H1 (cell line): Measurements from ENCODE around the gene IL24. TPM values are rescaled to one million over a fixed set of nuclear protein-coding genes. Genes with fewer than 3 reads are reported as not detected.
A peak's percentile ranks its signal among the peaks of the same experiment; 100 is the strongest.

Experiments
- CTCF ChIA-PET: fragments of 300-600 bp; sonication (Branson Sonifier 250); formaldehyde crosslinking; loops from one replicate; lab custom pipeline; 2021; ENCODE audit not compliant: partially characterized antibody; lab: Charles Lee
- POLR2A ChIA-PET: fragments of 300-600 bp; sonication (Branson Sonifier 250); formaldehyde crosslinking; loops from one replicate; lab custom pipeline; 2021; ENCODE audit warnings: inconsistent platforms; ENCODE audit not compliant: partially characterized antibody; lab: Charles Lee
- DNase-seq, 2 experiments: peaks; one replicate each; pipeline versions ENCODE4 v3.0.0 to v3.0.0-alpha.2; 2010 to 2022; ENCODE audit warnings: low spot score in 2 of 2, low read depth in 1 of 2, mixed read lengths in 1 of 2
- FAIRE-seq: peaks from 2 replicates; lab custom pipeline; 2011; peaks lifted over from hg19 to GRCh38; lab: Jason Lieb, UNC
- H2AFZ ChIP-seq: 2 replicates; pipeline ENCODE4 v1.8.1; 2012; ENCODE audit warnings: low read length, inconsistent platforms
- H2AK5ac ChIP-seq: 2 replicates; pipeline ENCODE4 v1.6.1; 2013; ENCODE audit warnings: low read depth, low read length
- H2BK120ac ChIP-seq: replicated peaks from 2 replicates; pipeline ENCODE3; 2013; ENCODE audit warnings: low read depth, low read length, inconsistent platforms
- H2BK12ac ChIP-seq: 2 replicates; pipeline ENCODE4 v1.6.1; 2013; ENCODE audit warnings: low read depth, low read length
- H2BK15ac ChIP-seq: 2 replicates; pipeline ENCODE4 v1.6.1; 2013; ENCODE audit warnings: low read length
- H2BK20ac ChIP-seq: 2 replicates; pipeline ENCODE4 v1.6.1; 2013; ENCODE audit warnings: low read length
- H2BK5ac ChIP-seq: 2 replicates; pipeline ENCODE4 v1.6.1; 2013; ENCODE audit warnings: low read depth, low read length
- H3K14ac ChIP-seq: 2 replicates; pipeline ENCODE4 v1.6.1; 2013; ENCODE audit warnings: inconsistent platforms; ENCODE audit not compliant: insufficient read length
- H3K18ac ChIP-seq: 2 replicates; pipeline ENCODE4 v1.6.1; 2013; ENCODE audit warnings: low read length; ENCODE audit errors: extremely low read depth
- H3K23ac ChIP-seq: 2 replicates; pipeline ENCODE4 v1.6.1; 2013; ENCODE audit warnings: inconsistent platforms; ENCODE audit not compliant: insufficient read length
- H3K23me2 ChIP-seq: 2 replicates; pipeline ENCODE4 v1.6.1; 2013; ENCODE audit warnings: low read depth, low read length
- H3K27ac ChIP-seq: 2 replicates; pipeline ENCODE4 v1.6.1; 2011; ENCODE audit warnings: low read depth, low read length, inconsistent platforms
- H3K27me3 ChIP-seq, 4 experiments: replicated peaks in 1 of 4; 1 replicate in 1 of 4; 2 replicates in 3 of 4; pipeline versions ENCODE4 v1.6.1 to v1.8.1; 2011 to 2013; ENCODE audit warnings: low read length in 3 of 4, mild to moderate bottlenecking in 3 of 4, inconsistent platforms in 2 of 4, mixed read lengths in 2 of 4, moderate library complexity in 1 of 4; ENCODE audit not compliant: control insufficient read depth in 3 of 4, insufficient read depth in 3 of 4; ENCODE audit errors: extremely low read depth in 1 of 4
- H3K36me3 ChIP-seq, 4 experiments: 2 replicates each; pipeline versions ENCODE4 v1.6.1 to v1.8.1; 2011 to 2013; ENCODE audit warnings: mild to moderate bottlenecking in 4 of 4, low read length in 3 of 4, moderate library complexity in 2 of 4, control low read depth in 1 of 4, inconsistent platforms in 1 of 4; ENCODE audit not compliant: insufficient read depth in 4 of 4, control insufficient read depth in 2 of 4
- H3K4ac ChIP-seq: replicated peaks from 2 replicates; pipeline ENCODE3; 2013; ENCODE audit warnings: low read length, low read depth, mixed read lengths, inconsistent platforms; ENCODE audit not compliant: insufficient read length
- H3K4me1 ChIP-seq, 4 experiments: replicated peaks in 1 of 4; 1 replicate in 1 of 4; 2 replicates in 3 of 4; pipeline versions ENCODE4 v1.6.1 to v1.8.1; 2011 to 2013; ENCODE audit warnings: low read length in 3 of 4, inconsistent platforms in 2 of 4, mixed read lengths in 1 of 4; ENCODE audit not compliant: insufficient read depth in 4 of 4, control insufficient read depth in 3 of 4
- H3K4me2 ChIP-seq, 2 experiments: 2 replicates each; pipeline versions ENCODE4 v1.6.1 to v1.8.1; 2011 to 2013; ENCODE audit warnings: low read depth in 2 of 2, low read length in 2 of 2, control low read depth in 1 of 2, inconsistent platforms in 1 of 2, mild to moderate bottlenecking in 1 of 2; ENCODE audit not compliant: insufficient read depth in 1 of 2
- H3K4me3 ChIP-seq, 4 experiments: fragments of 200-600, 300-600 bp in 1 of 4; sonication (generic), shearing (Covaris generic), sonication (Bioruptor Twin) in 1 of 4; 2 replicates each; pipeline versions ENCODE4 v1.5.1 to v1.8.1; 2011 to 2016; ENCODE audit warnings: low read length in 4 of 4, low read depth in 3 of 4, control low read depth in 2 of 4, inconsistent platforms in 2 of 4, mild to moderate bottlenecking in 2 of 4, mixed read lengths in 1 of 4, moderate library complexity in 1 of 4; ENCODE audit not compliant: insufficient read depth in 2 of 4; ENCODE audit errors: extremely low read depth in 1 of 4
- H3K56ac ChIP-seq: replicated peaks from 2 replicates; pipeline ENCODE3; 2013; ENCODE audit warnings: low read depth, mild to moderate bottlenecking, mixed read lengths, low read length, inconsistent platforms; ENCODE audit not compliant: insufficient read length
- H3K79me1 ChIP-seq: 2 replicates; pipeline ENCODE4 v1.6.1; 2013; ENCODE audit warnings: low read depth, low read length, control low read depth
- H3K79me2 ChIP-seq, 2 experiments: 2 replicates each; pipeline versions ENCODE4 v1.6.1 to v1.8.1; 2012 to 2013; ENCODE audit warnings: low read length in 2 of 2, mild to moderate bottlenecking in 2 of 2, inconsistent platforms in 1 of 2; ENCODE audit not compliant: insufficient read depth in 2 of 2, control insufficient read depth in 1 of 2
- H3K9ac ChIP-seq, 4 experiments: replicated peaks in 1 of 4; 1 replicate in 1 of 4; 2 replicates in 3 of 4; pipeline versions ENCODE4 v1.6.1 to v1.8.1; 2011 to 2013; ENCODE audit warnings: low read depth in 3 of 4, low read length in 3 of 4, control low read depth in 2 of 4, mild to moderate bottlenecking in 2 of 4, moderate library complexity in 2 of 4, inconsistent platforms in 1 of 4; ENCODE audit errors: extremely low read depth in 1 of 4
- H3K9me3 ChIP-seq, 2 experiments: 2 replicates each; pipeline versions ENCODE4 v1.6.1 to v1.8.1; 2012 to 2013; ENCODE audit warnings: mild to moderate bottlenecking in 2 of 2, moderate library complexity in 2 of 2, control low read depth in 1 of 2, inconsistent platforms in 1 of 2, low read depth in 1 of 2, low read length in 1 of 2, mixed read lengths in 1 of 2; ENCODE audit not compliant: insufficient read depth in 2 of 2
- H4K20me1 ChIP-seq, 2 experiments: replicated peaks in 1 of 2; 2 replicates each; pipeline versions ENCODE3 to v1.8.1; 2011 to 2013; ENCODE audit warnings: inconsistent platforms in 2 of 2, low read length in 2 of 2, mild to moderate bottlenecking in 1 of 2; ENCODE audit not compliant: insufficient read depth in 2 of 2, control insufficient read depth in 1 of 2
- H4K5ac ChIP-seq: 2 replicates; pipeline ENCODE4 v1.6.1; 2013; ENCODE audit warnings: low read length, low read depth, mixed read lengths, inconsistent platforms; ENCODE audit not compliant: insufficient read length
- H4K8ac ChIP-seq: 2 replicates; pipeline ENCODE4 v1.8.0; 2013; ENCODE audit warnings: mild to moderate bottlenecking, moderate library complexity, low read length, inconsistent platforms; ENCODE audit not compliant: insufficient read depth; ENCODE audit errors: extremely low read depth
- H4K91ac ChIP-seq: replicated peaks from 2 replicates; pipeline ENCODE3; 2013; ENCODE audit warnings: low read length, mixed read lengths, inconsistent platforms; ENCODE audit not compliant: insufficient read length
- CHD2 ChIP-seq: IDR thresholded peaks from 2 replicates; pipeline ENCODE4 v1.6.1; 2012; ENCODE audit warnings: low read length, improper control_type of control experiment
- RAD21 ChIP-seq, 2 experiments: IDR thresholded peaks in 1 of 2; conservative IDR thresholded peaks in 1 of 2; 2 replicates each; pipeline ENCODE4 v1.6.1; 2011; ENCODE audit warnings: low read depth in 2 of 2, low read length in 2 of 2, improper control_type of control experiment in 1 of 2, inconsistent platforms in 1 of 2, mild to moderate bottlenecking in 1 of 2, moderate library complexity in 1 of 2
- TAF1 ChIP-seq: IDR thresholded peaks from 2 replicates; pipeline ENCODE4 v1.6.1; 2011; ENCODE audit warnings: mild to moderate bottlenecking, low read depth, low read length
- YY1 ChIP-seq: IDR thresholded peaks from 2 replicates; pipeline ENCODE4 v1.6.1; 2011; ENCODE audit warnings: low read depth, mild to moderate bottlenecking, low read length
- WGBS, 2 experiments: shearing (Covaris generic) in 1 of 2; methylation state at CpG; one replicate each; pipeline versions ENCODE4 v1.1.6 to v1.1.7; 2013 to 2015; ENCODE audit warnings: low lambda C conversion rate in 2 of 2, mixed read lengths in 2 of 2, inconsistent platforms in 1 of 2, low coverage in 1 of 2, missing lambda C conversion rate in 1 of 2; ENCODE audit not compliant: insufficient replicate concordance in 2 of 2, insufficient coverage in 1 of 2, insufficient read length in 1 of 2; ENCODE audit errors: extremely low coverage in 1 of 2, missing lambda C conversion rate in 1 of 2; 5-methylcytosine and 5-hydroxymethylcytosine counted together
- polyA plus RNA-seq, 7 experiments: library from polyadenylated mRNA; depleted of rRNA in 3 of 7; stranded (reverse) in 5 of 7; unstranded in 2 of 7; fragments of >200 nt in 5 of 7; fragments of 200-250 nt in 2 of 7; gene quantifications; 1 replicate in 5 of 7; 2 replicates in 1 of 7; 4 replicates in 1 of 7; pipeline versions ENCODE4 v1.2.1 to v1.2.3, GENCODE V29; 2011 to 2013; ENCODE audit warnings: missing spikeins in 2 of 7, mixed read lengths in 2 of 7
- total RNA-seq: library from RNA; stranded (reverse); fragmentation: NEBNext Ultra II Directional; extraction: Animal tissue kit (Norgen Biotek cat#: 25700); gene quantifications from 2 replicates; pipeline ENCODE4 v1.2.1, GENCODE V29; 2021
- TF ChIP-seq, protein P1 (sequence below): IDR thresholded peaks from 2 replicates; pipeline ENCODE4 v1.6.1; 2011; ENCODE audit warnings: low read depth, mild to moderate bottlenecking, low read length; ENCODE audit not compliant: insufficient read depth
- TF ChIP-seq, protein P2 (sequence below), 3 experiments: IDR thresholded peaks; 1 replicate in 2 of 3; 2 replicates in 1 of 3; pipeline versions ENCODE4 v1.5.1 to v1.6.1; 2011; ENCODE audit warnings: low read length in 3 of 3, mild to moderate bottlenecking in 3 of 3, inconsistent platforms in 2 of 3, low read depth in 1 of 3, moderate library complexity in 1 of 3; ENCODE audit not compliant: insufficient read depth in 1 of 3; ENCODE audit errors: control extremely low read depth in 1 of 3

IL24 gene
- total and polyA plus RNA-seq, 2 of the 8 experiments (the other 6 are each of a cell fraction or from before 2014, with no cell fraction given) = not detected

DNA sequence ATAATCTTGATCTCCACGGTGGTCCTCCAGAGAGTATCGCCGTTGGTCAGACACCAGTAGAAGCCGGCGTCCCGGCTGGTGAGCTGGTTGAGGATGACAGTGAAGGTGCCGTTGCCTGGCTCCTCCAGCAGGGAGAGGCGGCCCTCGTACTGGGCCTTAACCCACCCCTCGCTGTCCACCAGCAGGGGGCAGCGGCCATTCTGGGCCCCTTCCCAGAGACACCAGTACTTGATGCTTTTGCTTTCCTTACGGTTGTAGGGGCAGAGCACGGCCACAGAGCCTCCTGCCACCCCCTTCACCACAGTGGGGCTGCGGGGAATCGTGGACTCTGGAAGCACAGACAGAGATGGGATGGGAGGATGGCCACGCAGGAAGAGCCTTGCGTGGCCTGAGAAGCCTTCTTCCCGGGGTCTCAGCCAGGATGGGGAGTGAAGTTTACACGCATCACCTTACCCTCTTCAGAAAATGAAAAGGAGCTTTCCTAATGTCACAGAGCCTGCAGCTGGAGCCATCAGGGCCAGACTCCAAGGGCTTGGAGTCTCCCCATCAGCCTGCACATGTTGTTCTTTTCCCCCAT lies 38.3 kb downstream of the IL24 start:
- no peak overlapping the region for H4K5ac ChIP-seq
- no peaks in the 10 kb centered on the region for H3K79me2 ChIP-seq
- no peaks in the 10 kb centered on the region for H3K23me2 ChIP-seq
- ChIA-PET CTCF (interaction anchor here (0.7 to 13.8 kb wide), 47 partner anchors 10 to 333 kb away, joined by 3 to 226 read pairs (median 4); partner anchors contain the start of genes FCAMR, FCMR, IL20 and PIGR), POLR2A (no interaction called here)
- no peak overlapping the region for H3K23ac ChIP-seq
- no peaks in the 10 kb centered on the region for H3K4me1 ChIP-seq
- no peak overlapping the region for H3K9ac ChIP-seq
- FAIRE-seq (no peak), DNase-seq (peak; percentile 58 to 83)
- H2AK5ac ChIP-seq = no peak overlapping the region
- H3K18ac ChIP-seq = no peak overlapping the region
- no peaks in the 10 kb centered on the region for H3K9me3 ChIP-seq
- H3K27me3 ChIP-seq = no peaks in the 10 kb centered on the region
- H2BK20ac ChIP-seq = no peak overlapping the region
- H3K4me2 ChIP-seq = no peak overlapping the region
- no peaks in the 10 kb centered on the region for H3K79me1 ChIP-seq
- H4K8ac ChIP-seq = no peak overlapping the region
- H3K36me3 ChIP-seq = no peaks in the 10 kb centered on the region
- H2BK5ac ChIP-seq = no peak overlapping the region
- WGBS, 2 experiments = 73% methylated on average over 19 of the region's 19 CpGs; no CpG with 5 or more reads in 1 of the 2 experiments
- no peak overlapping the region for H3K56ac ChIP-seq
- 0 out of 2 replicates have a peak, but pooled peaks have one; percentile 16 for TF ChIP-seq TAF1
- peak; percentile 50 to 65 for TF ChIP-seq RAD21 (IDR thresholded peaks at IDR 0.05 in 1 of 2, conservative IDR thresholded peaks at IDR 0.05 in 1 of 2; ENCODE audit: low read depth in 2 of 2, low read length in 2 of 2)
- TF ChIP-seq YY1 = peak; percentile 79
- TF ChIP-seq CHD2 = no peak
- TF ChIP-seq, protein P1, sequence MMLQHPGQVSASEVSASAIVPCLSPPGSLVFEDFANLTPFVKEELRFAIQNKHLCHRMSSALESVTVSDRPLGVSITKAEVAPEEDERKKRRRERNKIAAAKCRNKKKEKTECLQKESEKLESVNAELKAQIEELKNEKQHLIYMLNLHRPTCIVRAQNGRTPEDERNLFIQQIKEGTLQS = 0 out of 2 replicates have a peak, but pooled peaks have one; percentile 18
- TF ChIP-seq, protein P2, sequence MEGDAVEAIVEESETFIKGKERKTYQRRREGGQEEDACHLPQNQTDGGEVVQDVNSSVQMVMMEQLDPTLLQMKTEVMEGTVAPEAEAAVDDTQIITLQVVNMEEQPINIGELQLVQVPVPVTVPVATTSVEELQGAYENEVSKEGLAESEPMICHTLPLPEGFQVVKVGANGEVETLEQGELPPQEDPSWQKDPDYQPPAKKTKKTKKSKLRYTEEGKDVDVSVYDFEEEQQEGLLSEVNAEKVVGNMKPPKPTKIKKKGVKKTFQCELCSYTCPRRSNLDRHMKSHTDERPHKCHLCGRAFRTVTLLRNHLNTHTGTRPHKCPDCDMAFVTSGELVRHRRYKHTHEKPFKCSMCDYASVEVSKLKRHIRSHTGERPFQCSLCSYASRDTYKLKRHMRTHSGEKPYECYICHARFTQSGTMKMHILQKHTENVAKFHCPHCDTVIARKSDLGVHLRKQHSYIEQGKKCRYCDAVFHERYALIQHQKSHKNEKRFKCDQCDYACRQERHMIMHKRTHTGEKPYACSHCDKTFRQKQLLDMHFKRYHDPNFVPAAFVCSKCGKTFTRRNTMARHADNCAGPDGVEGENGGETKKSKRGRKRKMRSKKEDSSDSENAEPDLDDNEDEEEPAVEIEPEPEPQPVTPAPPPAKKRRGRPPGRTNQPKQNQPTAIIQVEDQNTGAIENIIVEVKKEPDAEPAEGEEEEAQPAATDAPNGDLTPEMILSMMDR (IDR thresholded peaks at IDR 0.05; ENCODE audit: control extremely low read depth in 1 of 3, insufficient read depth in 1 of 3, low read depth in 1 of 3, low read length in 3 of 3) = peak; percentile 88 to 99 (median 88)
- TF ChIP-seq, all 59 proteins: peak for 5
- H4K91ac ChIP-seq = no peak overlapping the region
- H4K20me1 ChIP-seq = no peaks in the 10 kb centered on the region
- H2BK15ac ChIP-seq = no peak overlapping the region
- no peak overlapping the region for H3K4me3 ChIP-seq
- no peak overlapping the region for H3K4ac ChIP-seq
- no peak overlapping the region for H2AFZ ChIP-seq
- H2BK12ac ChIP-seq = no peak overlapping the region
- no peak overlapping the region for H3K27ac ChIP-seq
- no peak overlapping the region for H2BK120ac ChIP-seq
- no peak overlapping the region for H3K14ac ChIP-seq
